ENCODE data around the gene UBE3B.

Gene UBE3B

GRCh38 chr12:109568486-109568885, 91.1 kb downstream of the UBE3B start:
- DNase-seq (ENCODE audit: extremely low read depth in 1 of 2, low read depth in 1 of 2): no peak

- DNase-seq (ENCODE audit: extremely low read depth in 1 of 2, low read depth in 1 of 2): no peak
Measured at GRCh38 chr12:109571773-109572505, 94.5 kb downstream of the UBE3B start.

- no peak for DNase-seq (ENCODE audit: extremely low read depth in 1 of 2, low read depth in 1 of 2)
Measured at GRCh38 chr12:109572506-109572845, 95.0 kb downstream of the UBE3B start.

- peak; percentile 94 to 99 for DNase-seq (ENCODE audit: extremely low read depth in 1 of 2, low read depth in 1 of 2)
Measured at GRCh38 chr12:109573029-109573913, 95.8 kb downstream of the UBE3B start, which contains the start of the genes MMAB and MVK. Gene MMAB (minus strand): TSS chr12:109573504. CDS start chr12:109573480, 24 bp downstream. Gene MVK (plus strand): TSS chr12:109573794. CDS start chr12:109574823, 1,029 bp downstream.

- no peak for DNase-seq (ENCODE audit: extremely low read depth in 1 of 2, low read depth in 1 of 2)
Measured at GRCh38 chr12:109573914-109574244, 96.4 kb downstream of the UBE3B start.

GRCh38 chr12:109575683-109576082, 98.2 kb downstream of the UBE3B start:
- DNase-seq (ENCODE audit: extremely low read depth in 1 of 2, low read depth in 1 of 2): no peak

GRCh38 chr12:109577311-109577710, 99.9 kb downstream of the UBE3B start:
- no peak for DNase-seq (ENCODE audit: extremely low read depth in 1 of 2, low read depth in 1 of 2)

- no peak for DNase-seq (ENCODE audit: extremely low read depth in 1 of 2, low read depth in 1 of 2)
Measured at GRCh38 chr12:109578330-109578927, 101.0 kb downstream of the UBE3B start.

- DNase-seq (ENCODE audit: extremely low read depth in 1 of 2, low read depth in 1 of 2): no peak
Measured at GRCh38 chr12:109579639-109580038, 102.2 kb downstream of the UBE3B start.

- DNase-seq (ENCODE audit: extremely low read depth in 1 of 2, low read depth in 1 of 2): no peak
Measured at GRCh38 chr12:109580272-109580671, 102.8 kb downstream of the UBE3B start.

GRCh38 chr12:109580684-109581333, 103.4 kb downstream of the UBE3B start:
- DNase-seq (ENCODE audit: extremely low read depth in 1 of 2, low read depth in 1 of 2): no peak

GRCh38 chr12:109581334-109581691, 103.9 kb downstream of the UBE3B start:
- DNase-seq (ENCODE audit: extremely low read depth in 1 of 2, low read depth in 1 of 2): no peak

- DNase-seq (ENCODE audit: extremely low read depth in 1 of 2, low read depth in 1 of 2): no peak
Measured at GRCh38 chr12:109581856-109582255, 104.4 kb downstream of the UBE3B start.

GRCh38 chr12:109582636-109583035, 105.2 kb downstream of the UBE3B start:
- DNase-seq (ENCODE audit: extremely low read depth in 1 of 2, low read depth in 1 of 2): no peak

- no peak for DNase-seq (ENCODE audit: extremely low read depth in 1 of 2, low read depth in 1 of 2)
Measured at GRCh38 chr12:109583733-109584132, 106.3 kb downstream of the UBE3B start.

All from stimulated activated CD8-positive, alpha-beta memory T cell treated with anti-CD3 and anti-CD28 coated beads, Interleukin-7, amount 100 ng/mL, for 48 hours (primary cell).